Lower leg skin (tissue), 4 donors: ENCODE measurements around the gene CROT. TPM values are rescaled to one million over a fixed set of nuclear protein-coding genes. Genes with fewer than 3 reads are reported as not detected.

ENCODE experiments used
- DNase-seq, 2 donors: peaks; one replicate each; pipeline ENCODE4 v3.0.0-alpha.2; 2019; ENCODE audit warnings: low spot score in 2 of 2
- H3K4me3 ChIP-seq: fragments of 200-600 bp; sonication (generic); 2 replicates; pipeline ENCODE4 v1.5.1; 2017; ENCODE audit warnings: mild to moderate bottlenecking, low read depth; ENCODE audit not compliant: poor library complexity, severe bottlenecking
- POLR2A ChIP-seq, 2 donors: fragments of 450-650 bp; IDR thresholded peaks; one replicate each; pipeline ENCODE4 v1.6.1; 2016 to 2017; ENCODE audit warnings: antibody characterized with exemption in 2 of 2, mild to moderate bottlenecking in 1 of 2, moderate library complexity in 1 of 2
- WGBS, 2 donors: methylation state at CpG; one replicate each; pipeline ENCODE4 v1.1.5; 2018; 5-methylcytosine and 5-hydroxymethylcytosine counted together
- intact Hi-C: fragments of 100-400 bp; cut with DNase I; formaldehyde crosslinking; loops from one replicate; pipeline ENCODE4 v1.15.0; 2023; ENCODE audit warnings: low total_unique reads
- total RNA-seq, 4 donors: library from RNA; depleted of rRNA; stranded (reverse); fragments of >200 nt; gene quantifications; one replicate each; pipeline ENCODE4 v1.1.0, GENCODE V29; 2016
- TF ChIP-seq, protein P1 (sequence below), 3 donors: fragments of 450-650 bp; IDR thresholded peaks; one replicate each; pipeline ENCODE4 v1.5.1; 2016; ENCODE audit warnings: antibody characterized with exemption in 3 of 3, mild to moderate bottlenecking in 3 of 3, moderate library complexity in 2 of 3

Gene CROT
- total RNA-seq, 4 donors from 2014 or later, result 18.9 to 41.3 (median 25.2) TPM

DNA sequence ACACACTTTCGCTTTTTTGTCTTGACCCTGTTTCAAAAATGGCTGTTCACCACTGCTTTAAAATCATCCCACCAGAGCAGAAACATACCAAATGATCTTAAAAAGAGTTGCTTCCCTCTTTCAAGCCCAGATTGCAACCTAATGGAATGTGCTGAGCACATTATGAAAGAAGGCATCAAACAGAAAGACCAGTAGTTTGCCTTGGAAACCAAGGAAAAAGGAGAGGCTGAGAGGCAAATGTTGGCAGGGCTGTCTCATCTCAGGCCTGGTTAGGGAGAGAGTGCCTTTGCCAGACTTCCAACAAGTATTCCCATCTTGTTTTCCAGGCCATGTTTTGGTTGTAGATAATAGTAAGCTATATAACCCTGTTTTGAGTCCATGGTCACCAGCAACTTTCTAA, 65.7 kb downstream of the CROT start:
- no peak overlapping the region for H3K4me3 ChIP-seq
- intact Hi-C loops, result loop anchor here (5.0 kb wide), 1 partner anchor 99 kb away; no protein-coding TSS in a partner anchor

DNA sequence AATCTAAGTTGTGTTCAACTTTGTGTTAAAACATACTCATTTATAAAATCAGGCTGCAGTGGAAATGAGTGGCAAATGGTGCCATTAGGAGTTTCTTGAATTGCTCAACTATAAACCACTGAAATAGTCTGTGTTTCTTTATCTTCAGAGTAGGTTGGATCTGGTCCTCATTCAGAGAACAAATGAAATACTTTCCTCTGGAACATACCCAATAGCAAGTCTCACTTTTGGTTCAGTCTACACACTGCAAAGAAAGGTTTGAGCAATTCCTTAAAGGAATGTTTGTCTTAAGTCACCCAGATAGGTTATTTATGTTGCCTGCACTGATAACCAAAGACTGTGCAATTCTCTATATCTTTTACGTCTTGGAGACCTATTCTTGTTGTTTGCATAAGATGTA, 67.6 kb downstream of the CROT start:
- TF ChIP-seq, protein P1, sequence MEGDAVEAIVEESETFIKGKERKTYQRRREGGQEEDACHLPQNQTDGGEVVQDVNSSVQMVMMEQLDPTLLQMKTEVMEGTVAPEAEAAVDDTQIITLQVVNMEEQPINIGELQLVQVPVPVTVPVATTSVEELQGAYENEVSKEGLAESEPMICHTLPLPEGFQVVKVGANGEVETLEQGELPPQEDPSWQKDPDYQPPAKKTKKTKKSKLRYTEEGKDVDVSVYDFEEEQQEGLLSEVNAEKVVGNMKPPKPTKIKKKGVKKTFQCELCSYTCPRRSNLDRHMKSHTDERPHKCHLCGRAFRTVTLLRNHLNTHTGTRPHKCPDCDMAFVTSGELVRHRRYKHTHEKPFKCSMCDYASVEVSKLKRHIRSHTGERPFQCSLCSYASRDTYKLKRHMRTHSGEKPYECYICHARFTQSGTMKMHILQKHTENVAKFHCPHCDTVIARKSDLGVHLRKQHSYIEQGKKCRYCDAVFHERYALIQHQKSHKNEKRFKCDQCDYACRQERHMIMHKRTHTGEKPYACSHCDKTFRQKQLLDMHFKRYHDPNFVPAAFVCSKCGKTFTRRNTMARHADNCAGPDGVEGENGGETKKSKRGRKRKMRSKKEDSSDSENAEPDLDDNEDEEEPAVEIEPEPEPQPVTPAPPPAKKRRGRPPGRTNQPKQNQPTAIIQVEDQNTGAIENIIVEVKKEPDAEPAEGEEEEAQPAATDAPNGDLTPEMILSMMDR (IDR thresholded peaks at IDR 0.05), result no peak
- no peak for TF ChIP-seq POLR2A (IDR thresholded peaks at IDR 0.05)
- no peak overlapping the region for H3K4me3 ChIP-seq
- intact Hi-C loops, result loop anchor here (5.0 kb wide), 1 partner anchor 101 kb away; no protein-coding TSS in a partner anchor
- 82 to 89% methylated on average over 1 of the region's 1 CpG for WGBS, 2 donors
- DNase-seq, result no peak

More for the DNA sequence above, 65.7 kb downstream of the CROT start:
- WGBS, 2 donors, result 96 to 98% methylated on average over 1 of the region's 1 CpG
- no peak for DNase-seq
- TF ChIP-seq, protein P1 (IDR thresholded peaks at IDR 0.05), result no peak
- no peak for TF ChIP-seq POLR2A (IDR thresholded peaks at IDR 0.05)

DNA sequence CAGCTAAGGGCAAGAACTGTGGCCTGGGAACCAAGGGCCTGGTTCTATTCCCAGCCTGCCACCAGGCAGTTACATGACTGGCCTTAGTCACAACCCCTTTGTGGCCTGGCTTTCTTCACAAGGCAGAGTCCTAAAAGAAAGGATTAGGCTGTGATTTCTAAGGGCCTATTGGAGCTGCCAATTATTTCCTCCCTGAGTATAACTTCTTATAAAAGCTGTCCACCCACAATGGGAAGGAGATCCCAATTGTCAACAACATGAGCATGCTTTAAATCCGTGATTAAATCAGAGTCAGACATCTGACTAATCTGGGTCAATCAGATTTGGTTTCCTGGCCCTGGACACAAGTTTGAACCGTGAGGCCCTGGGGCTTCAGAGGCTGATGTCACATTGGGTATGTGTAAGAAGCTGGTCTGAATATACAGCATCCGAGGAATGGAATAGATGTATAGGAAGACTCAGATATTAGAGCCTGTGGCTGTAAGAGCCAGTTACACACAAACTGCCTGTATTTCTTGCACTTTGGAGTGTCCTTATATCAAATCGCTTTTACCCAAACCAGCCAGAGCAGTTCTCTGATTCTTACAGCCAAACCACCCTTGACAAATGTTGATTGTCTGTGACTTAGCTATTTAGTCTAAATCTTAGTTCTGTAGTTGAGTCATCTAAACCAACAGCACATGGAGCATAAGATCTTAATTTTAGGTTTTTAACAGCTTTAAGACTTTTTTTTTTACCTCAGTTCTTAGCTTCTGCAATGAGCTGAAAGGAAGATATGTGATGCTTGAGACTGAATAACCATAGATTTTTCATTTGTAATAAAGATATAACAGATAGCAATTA, 68.7 kb downstream of the CROT start:
- WGBS, 2 donors, result 31 to 35% methylated on average over 4 of the region's 4 CpGs
- no peak for DNase-seq
- intact Hi-C loops, result loop anchor here (5.0 kb wide), 1 partner anchor 102 kb away; no protein-coding TSS in a partner anchor
- no peak overlapping the region for H3K4me3 ChIP-seq
- TF ChIP-seq POLR2A (IDR thresholded peaks at IDR 0.05), result no peak
- TF ChIP-seq, protein P1 (IDR thresholded peaks at IDR 0.05), result no peak

- DNase-seq, result no peak
- intact Hi-C loops, result loop anchor here (5.0 kb wide), 1 partner anchor 102 kb away; no protein-coding TSS in a partner anchor
- TF ChIP-seq POLR2A (IDR thresholded peaks at IDR 0.05), result no peak
- TF ChIP-seq, protein P1 (IDR thresholded peaks at IDR 0.05), result no peak
- 77 to 80% methylated on average over 2 of the region's 2 CpGs for WGBS, 2 donors
- no peak overlapping the region for H3K4me3 ChIP-seq
Observed at GRCh38 chr7:87414794-87415188, 69.3 kb downstream of the CROT start.

DNA sequence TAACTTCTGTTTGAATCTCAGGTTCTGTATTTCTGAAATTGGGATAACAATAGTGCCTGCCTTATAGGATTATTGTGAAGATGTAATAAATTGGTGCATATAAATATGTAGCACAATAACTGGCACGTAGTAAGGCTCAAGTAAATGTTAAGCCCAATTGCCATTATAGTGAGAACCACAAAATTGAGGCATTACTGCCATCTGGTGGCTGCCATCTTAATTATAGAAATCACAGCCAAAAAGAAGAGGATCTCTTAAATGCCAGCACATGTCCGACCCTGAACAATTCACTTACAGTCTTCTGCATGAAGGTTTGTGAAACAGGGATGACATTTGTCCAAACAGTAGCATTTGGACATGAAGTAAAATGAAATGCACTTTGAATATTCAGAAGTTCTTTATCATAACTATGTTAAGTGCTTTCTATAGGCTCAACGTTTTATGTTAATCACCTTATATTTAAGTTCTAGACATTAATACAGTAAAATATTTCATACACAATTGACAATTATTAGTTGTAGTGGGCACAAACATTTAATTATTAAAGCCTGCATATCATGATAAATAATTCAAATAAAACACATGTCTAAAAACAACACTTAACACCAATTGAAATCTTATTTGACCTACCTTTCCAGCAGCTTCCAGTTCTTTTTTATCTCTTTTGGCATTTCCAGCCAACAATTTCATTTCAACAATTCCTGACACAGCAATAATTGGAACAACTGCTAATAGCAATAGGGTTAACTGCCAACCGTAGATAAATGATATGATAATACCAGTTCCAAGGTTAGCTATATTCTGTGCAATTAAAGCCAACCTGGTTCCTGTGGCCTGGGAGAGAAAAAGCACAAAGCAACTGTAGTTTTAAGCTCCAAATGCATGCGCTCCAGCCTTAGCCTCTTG, 71.5 kb downstream of the CROT start:
- H3K4me3 ChIP-seq, result no peak overlapping the region
- peak in 1 of 2 donors; percentile 73 for DNase-seq
- intact Hi-C loops, result no loop called here
- 29 to 38% methylated on average over 5 of the region's 5 CpGs for WGBS, 2 donors
- no peak for TF ChIP-seq POLR2A (IDR thresholded peaks at IDR 0.05)
- TF ChIP-seq, protein P1 (IDR thresholded peaks at IDR 0.05), result no peak
